Measurements from ENCODE around the gene CACNG8. TPM values are rescaled to one million over a fixed set of nuclear protein-coding genes. Genes with fewer than 3 reads are reported as not detected.

The CACNG8 gene
- total RNA-seq, 1 experiment from 2014 or later, result 17.7 TPM

- peaks cover 25% of the 10 kb centered on the region for H3K4me1 ChIP-seq (ENCODE audit: control insufficient read depth, insufficient read depth, low read length)
- H3K36me3 ChIP-seq (ENCODE audit: control insufficient read depth, insufficient read depth, low read length), result no peaks in the 10 kb centered on the region
- no peak for DNase-seq (ENCODE audit: low read depth, low spot score)
- in situ Hi-C loops (cut with HindIII; ENCODE audit: low pct_unique_long_range_greater_than_20kb, low sequenced_read_pairs) (no loop called here), intact Hi-C loops (cut with micrococcal nuclease; ENCODE audit: unreplicated experiment) (loop anchor here (10.0 kb wide), 1 partner anchor 137 kb away; no protein-coding TSS in a partner anchor)
- POLR2A ChIA-PET, result interaction anchor here (0.6 kb wide), 1 partner anchor 28 kb away, joined by 5 read pairs; no protein-coding TSS in a partner anchor
- TF ChIP-seq POLR2AphosphoS5 (IDR thresholded peaks at IDR 0.05; ENCODE audit: low read depth, low read length), result 0 out of 2 replicates have a peak, but pooled peaks have one; percentile 10
- peak in 1 of 2 experiments; percentile 40; a peak in 1 of 4 replicates for TF ChIP-seq REST (IDR thresholded peaks at IDR 0.05; ENCODE audit: insufficient read depth in 1 of 2, low read depth in 2 of 2, low read length in 1 of 2)
- no peak for TF ChIP-seq CTCF (IDR thresholded peaks at IDR 0.05)
- no peak for TF ChIP-seq SIN3A (IDR thresholded peaks at IDR 0.05; ENCODE audit: borderline replicate concordance, insufficient read depth, low read depth, low read length)
- no peak for TF ChIP-seq TCF7L2 (IDR thresholded peaks at IDR 0.05; ENCODE audit: low read depth, low read length)
- no TSS peak for BruUV-seq (replicated peaks)
- no peaks in the 10 kb centered on the region for H3K9me3 ChIP-seq (ENCODE audit: control insufficient read depth, insufficient read depth, low read depth, low read length)
- ATAC-seq, result no peak
- peak overlapping the region; percentile 84 for H3K27ac ChIP-seq (ENCODE audit: low read length)
- CTCF ChIA-PET, result interaction anchor here (2.4 kb wide), 1 partner anchor 42 kb away, joined by 14 read pairs; no protein-coding TSS in a partner anchor
- no peaks in the 10 kb centered on the region for H3K27me3 ChIP-seq (ENCODE audit: control insufficient read depth, insufficient read depth, low read length)
- peak overlapping the region; percentile 54 to 79 for H3K4me3 ChIP-seq (ENCODE audit: low read depth in 2 of 2, low read length in 2 of 2)
Measured at GRCh38 chr19:53982001-53982451, 19.3 kb downstream of the CACNG8 start.

GRCh38 chr19:53982611-53983010 lies 19.9 kb downstream of the CACNG8 start:
- intact Hi-C loops (cut with micrococcal nuclease; ENCODE audit: unreplicated experiment) (loop anchor here (10.0 kb wide), 1 partner anchor 138 kb away; no protein-coding TSS in a partner anchor), in situ Hi-C loops (cut with HindIII; ENCODE audit: low pct_unique_long_range_greater_than_20kb, low sequenced_read_pairs) (no loop called here)
- Histone ChIP-seq H3K4me1 (ENCODE audit: control insufficient read depth, insufficient read depth, low read length) (peaks cover 29% of the 10 kb centered on the region), H3K36me3 (ENCODE audit: control insufficient read depth, insufficient read depth, low read length) (no peaks in the 10 kb centered on the region), H3K4me3 (ENCODE audit: low read depth in 2 of 2, low read length in 2 of 2) (0 out of 4 replicates have a peak overlapping the region, but pooled peaks of 1 of the 2 experiments have one; percentile 8), H3K27me3 (ENCODE audit: control insufficient read depth, insufficient read depth, low read length) (no peaks in the 10 kb centered on the region), H3K27ac (ENCODE audit: low read length) (no peak overlapping the region), H3K9me3 (ENCODE audit: control insufficient read depth, insufficient read depth, low read depth, low read length) (no peaks in the 10 kb centered on the region)
- CTCF ChIA-PET, result interaction anchor here (2.4 kb wide), 1 partner anchor 42 kb away, joined by 14 read pairs; no protein-coding TSS in a partner anchor
- TF ChIP-seq SIN3A (IDR thresholded peaks at IDR 0.05; ENCODE audit: borderline replicate concordance, insufficient read depth, low read depth, low read length) (no peak), REST (IDR thresholded peaks at IDR 0.05; ENCODE audit: insufficient read depth in 1 of 2, low read depth in 2 of 2, low read length in 1 of 2) (no peak), CTCF (IDR thresholded peaks at IDR 0.05) (no peak), POLR2AphosphoS5 (IDR thresholded peaks at IDR 0.05; ENCODE audit: low read depth, low read length) (no peak), TCF7L2 (IDR thresholded peaks at IDR 0.05; ENCODE audit: low read depth, low read length) (no peak)
- BruUV-seq (replicated peaks), result no TSS peak
- DNase-seq (ENCODE audit: low read depth, low spot score) (no peak), ATAC-seq (no peak)
- POLR2A ChIA-PET, result no interaction called here

Data from Panc1 (cell line).